ENCODE results near the gene TRABD2B. TPM values are rescaled to one million over a fixed set of nuclear protein-coding genes. Genes with fewer than 3 reads are reported as not detected.

TRABD2B gene
- total and polyA plus RNA-seq, 2 of the 13 experiments (the other 11 are each of a cell fraction or from before 2014, with no cell fraction given) = 0.04 TPM; not detected in 1

DNA sequence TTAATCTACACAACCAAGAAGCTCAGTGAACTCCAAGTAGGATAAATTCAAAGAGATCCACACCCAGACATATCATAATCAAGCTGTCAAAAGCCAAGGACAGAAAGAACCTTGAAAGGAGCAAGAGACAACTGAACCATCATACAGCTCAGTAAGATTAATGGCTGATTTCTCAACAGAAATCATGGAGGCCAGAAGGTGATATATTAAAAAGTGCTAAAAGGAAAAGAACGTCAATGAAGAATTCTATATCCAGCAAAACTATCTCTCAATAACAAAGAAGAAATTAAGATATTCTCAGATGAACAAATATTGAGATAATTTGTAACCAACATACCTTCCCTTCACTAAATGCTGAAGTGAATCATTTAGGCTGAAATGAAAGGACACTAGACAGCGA, 161.8 kb downstream of the TRABD2B start:
- H3K27ac ChIP-seq (ENCODE audit: extremely low read length, insufficient read depth, low read length) = no peak overlapping the region
- 98% methylated on average over 2 of the region's 2 CpGs for WGBS (ENCODE audit: low lambda C conversion rate)
- H2AFZ ChIP-seq (ENCODE audit: low read length) = no peak overlapping the region
- H3K27me3 ChIP-seq (ENCODE audit: control insufficient read depth in 1 of 2, insufficient read depth in 2 of 2, low read length in 2 of 2) = no peaks in the 10 kb centered on the region
- H3K4me1 ChIP-seq (ENCODE audit: insufficient read depth, low read length) = peaks cover 70% of the 10 kb centered on the region
- H3K4me2 ChIP-seq (ENCODE audit: low read depth, low read length) = no peak overlapping the region
- H4K20me1 ChIP-seq (ENCODE audit: insufficient read depth, low read length) = no peaks in the 10 kb centered on the region
- no peak overlapping the region for H3K9ac ChIP-seq (ENCODE audit: insufficient read depth, low read depth, low read length)
- no peaks in the 10 kb centered on the region for H3K79me2 ChIP-seq (ENCODE audit: insufficient read depth, low read length)
- TF ChIP-seq TCF7 (IDR thresholded peaks at IDR 0.05; ENCODE audit: low read depth) = no peak
- TF ChIP-seq, protein P1, sequence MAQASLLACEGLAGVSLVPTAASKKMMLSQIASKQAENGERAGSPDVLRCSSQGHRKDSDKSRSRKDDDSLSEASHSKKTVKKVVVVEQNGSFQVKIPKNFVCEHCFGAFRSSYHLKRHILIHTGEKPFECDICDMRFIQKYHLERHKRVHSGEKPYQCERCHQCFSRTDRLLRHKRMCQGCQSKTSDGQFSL (CRISPR knock-in tag; IDR thresholded peaks at IDR 0.05) = no peak
- TF ChIP-seq ZNF766 (CRISPR knock-in tag; IDR thresholded peaks at IDR 0.05; ENCODE audit: borderline replicate concordance) = no peak
- TF ChIP-seq ZBTB21 (CRISPR knock-in tag; IDR thresholded peaks at IDR 0.05) = no peak
- TF ChIP-seq ZFP1 (CRISPR knock-in tag; IDR thresholded peaks at IDR 0.05) = peak; percentile 93; the same call in 1 of the 2 replicates
- no peak for TF ChIP-seq SRSF1 (optimal IDR thresholded peaks at IDR 0.05; ENCODE audit: low read depth, low read length)
- no peak for TF ChIP-seq TAF15 (IDR thresholded peaks at IDR 0.05; ENCODE audit: low read depth, low read length, poor library complexity, severe bottlenecking)
- TF ChIP-seq ZNF678 (CRISPR knock-in tag; IDR thresholded peaks at IDR 0.05) = no peak
- ChIA-PET POLR2A (interaction anchor here (1.7 to 2.8 kb wide), 2 partner anchors 32 to 83 kb away, joined by 4 to 8 read pairs; no protein-coding TSS in a partner anchor), CTCF (ENCODE audit: low intra/inter-chr PET ratio, low total read pairs) (no interaction called here)
- ATAC-seq (no peak), DNase-seq (ENCODE audit: low spot score) (no peak), FAIRE-seq (no peak)
- no peaks in the 10 kb centered on the region for H3K36me3 ChIP-seq (replicated peaks in 1 of 2; ENCODE audit: control insufficient read depth in 1 of 2, insufficient read depth in 2 of 2, low read length in 2 of 2)
- BruUV-seq (replicated peaks) = no TSS peak
- in situ Hi-C loops (cut with HindIII; ENCODE audit: extremely low pct_ligation_motif_present, low pct_unique_long_range_greater_than_20kb) = no loop called here
- H3K9me3 ChIP-seq (ENCODE audit: low read length) = peaks cover 9% of the 10 kb centered on the region; the same call in 1 of the 2 replicates
- intact Hi-C loops (cut with micrococcal nuclease; ENCODE audit: unreplicated experiment) = no loop called here
- no peak overlapping the region for H3K4me3 ChIP-seq (replicated peaks in 1 of 3; ENCODE audit: insufficient read depth in 1 of 3, low read depth in 2 of 3, low read length in 3 of 3)

DNA sequence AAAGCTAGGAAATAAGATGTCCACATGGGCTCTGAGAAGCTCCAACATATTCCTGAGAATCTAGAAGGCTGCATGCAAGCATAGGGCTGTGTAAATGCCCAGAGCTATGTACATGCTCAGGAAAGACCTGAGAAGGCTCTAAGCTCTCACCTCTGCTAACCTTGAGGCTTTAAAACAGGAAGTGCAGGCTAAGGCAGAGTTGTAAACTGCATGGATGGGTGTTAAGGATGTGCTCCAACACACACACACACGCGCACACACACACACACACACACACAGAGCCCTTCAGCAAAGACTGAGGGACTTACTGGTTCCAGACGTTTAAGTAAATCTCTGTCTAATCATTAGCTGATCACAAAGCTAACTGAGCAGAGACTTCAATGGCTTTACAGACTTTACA, 162.9 kb downstream of the TRABD2B start:
- Histone ChIP-seq H2AFZ (ENCODE audit: low read length) (no peak overlapping the region), H3K4me3 (replicated peaks in 1 of 3; ENCODE audit: insufficient read depth in 1 of 3, low read depth in 2 of 3, low read length in 3 of 3) (no peak overlapping the region), H3K79me2 (ENCODE audit: insufficient read depth, low read length) (no peaks in the 10 kb centered on the region), H3K9ac (ENCODE audit: insufficient read depth, low read depth, low read length) (no peak overlapping the region), H3K27ac (ENCODE audit: extremely low read length, insufficient read depth, low read length) (no peak overlapping the region), H3K4me2 (ENCODE audit: low read depth, low read length) (peak overlapping the region; percentile 19; the same call in 1 of the 2 replicates), H3K36me3 (replicated peaks in 1 of 2; ENCODE audit: control insufficient read depth in 1 of 2, insufficient read depth in 2 of 2, low read length in 2 of 2) (no peaks in the 10 kb centered on the region), H3K4me1 (ENCODE audit: insufficient read depth, low read length) (peaks cover 60% of the 10 kb centered on the region), H4K20me1 (ENCODE audit: insufficient read depth, low read length) (no peaks in the 10 kb centered on the region), H3K9me3 (ENCODE audit: low read length) (peaks cover 9% of the 10 kb centered on the region; the same call in 1 of the 2 replicates), H3K27me3 (ENCODE audit: control insufficient read depth in 1 of 2, insufficient read depth in 2 of 2, low read length in 2 of 2) (no peaks in the 10 kb centered on the region)
- WGBS (ENCODE audit: low lambda C conversion rate) = 20% methylated on average over 3 of the region's 3 CpGs
- ATAC-seq (no peak), DNase-seq (ENCODE audit: low spot score) (peak; percentile 28), FAIRE-seq (peak; percentile 52)
- no TSS peak for BruUV-seq (replicated peaks)
- in situ Hi-C loops (cut with HindIII; ENCODE audit: extremely low pct_ligation_motif_present, low pct_unique_long_range_greater_than_20kb) (no loop called here), intact Hi-C loops (cut with micrococcal nuclease; ENCODE audit: unreplicated experiment) (no loop called here)
- ChIA-PET POLR2A (interaction anchor here (0.6 to 2.8 kb wide), 3 partner anchors 19 to 84 kb away, joined by 3 to 8 read pairs (median 4); no protein-coding TSS in a partner anchor), CTCF (ENCODE audit: low intra/inter-chr PET ratio, low total read pairs) (no interaction called here)
- TF ChIP-seq ZNF432 (CRISPR knock-in tag; IDR thresholded peaks at IDR 0.05; ENCODE audit: borderline replicate concordance) (0 out of 2 replicates have a peak, but pooled peaks have one; percentile 86), FOXP1 (IDR thresholded peaks at IDR 0.05) (no peak), FOXP1 (CRISPR knock-in tag; IDR thresholded peaks at IDR 0.05) (peak; percentile 39; the same call in 1 of the 2 replicates), SALL1 (CRISPR knock-in tag; IDR thresholded peaks at IDR 0.05) (0 out of 2 replicates have a peak, but pooled peaks have one; percentile 38), RFXAP (CRISPR knock-in tag; IDR thresholded peaks at IDR 0.05; ENCODE audit: borderline replicate concordance) (no peak), ZNF761 (CRISPR knock-in tag; conservative IDR thresholded peaks at IDR 0.05) (0 out of 2 replicates have a peak, but pooled peaks have one; percentile 33), ZNF674 (CRISPR knock-in tag; IDR thresholded peaks at IDR 0.05; ENCODE audit: low read depth) (no peak), MED1 (CRISPR knock-in tag; IDR thresholded peaks at IDR 0.05) (peak; percentile 54)
- TF ChIP-seq, protein P2, sequence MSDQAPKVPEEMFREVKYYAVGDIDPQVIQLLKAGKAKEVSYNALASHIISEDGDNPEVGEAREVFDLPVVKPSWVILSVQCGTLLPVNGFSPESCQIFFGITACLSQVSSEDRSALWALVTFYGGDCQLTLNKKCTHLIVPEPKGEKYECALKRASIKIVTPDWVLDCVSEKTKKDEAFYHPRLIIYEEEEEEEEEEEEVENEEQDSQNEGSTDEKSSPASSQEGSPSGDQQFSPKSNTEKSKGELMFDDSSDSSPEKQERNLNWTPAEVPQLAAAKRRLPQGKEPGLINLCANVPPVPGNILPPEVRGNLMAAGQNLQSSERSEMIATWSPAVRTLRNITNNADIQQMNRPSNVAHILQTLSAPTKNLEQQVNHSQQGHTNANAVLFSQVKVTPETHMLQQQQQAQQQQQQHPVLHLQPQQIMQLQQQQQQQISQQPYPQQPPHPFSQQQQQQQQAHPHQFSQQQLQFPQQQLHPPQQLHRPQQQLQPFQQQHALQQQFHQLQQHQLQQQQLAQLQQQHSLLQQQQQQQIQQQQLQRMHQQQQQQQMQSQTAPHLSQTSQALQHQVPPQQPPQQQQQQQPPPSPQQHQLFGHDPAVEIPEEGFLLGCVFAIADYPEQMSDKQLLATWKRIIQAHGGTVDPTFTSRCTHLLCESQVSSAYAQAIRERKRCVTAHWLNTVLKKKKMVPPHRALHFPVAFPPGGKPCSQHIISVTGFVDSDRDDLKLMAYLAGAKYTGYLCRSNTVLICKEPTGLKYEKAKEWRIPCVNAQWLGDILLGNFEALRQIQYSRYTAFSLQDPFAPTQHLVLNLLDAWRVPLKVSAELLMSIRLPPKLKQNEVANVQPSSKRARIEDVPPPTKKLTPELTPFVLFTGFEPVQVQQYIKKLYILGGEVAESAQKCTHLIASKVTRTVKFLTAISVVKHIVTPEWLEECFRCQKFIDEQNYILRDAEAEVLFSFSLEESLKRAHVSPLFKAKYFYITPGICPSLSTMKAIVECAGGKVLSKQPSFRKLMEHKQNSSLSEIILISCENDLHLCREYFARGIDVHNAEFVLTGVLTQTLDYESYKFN (CRISPR knock-in tag; conservative IDR thresholded peaks at IDR 0.05) = 0 out of 2 replicates have a peak, but pooled peaks have one; percentile 37
